ENCODE measurements around the gene HPRT1. TPM values are rescaled to one million over a fixed set of nuclear protein-coding genes. Genes with fewer than 3 reads are reported as not detected.

The HPRT1 gene
- total RNA-seq, 2 experiments from 2014 or later, result 14.5 to 101 TPM

GRCh38 chrX:134529481-134529880 lies 69.5 kb downstream of the HPRT1 start:
- intact Hi-C loops (cut with micrococcal nuclease; ENCODE audit: unreplicated experiment), result no loop called here
- TF ChIP-seq CTCF (conservative IDR thresholded peaks at IDR 0.05; ENCODE audit: low read length) (no peak), EZH2phosphoT487 (IDR thresholded peaks at IDR 0.05; ENCODE audit: borderline replicate concordance, low read depth, low read length) (no peak)
- Histone ChIP-seq H3K36me3 (ENCODE audit: insufficient read depth, low read length) (no peaks in the 10 kb centered on the region), H2AFZ (ENCODE audit: low read length) (no peak overlapping the region), H3K4me3 (ENCODE audit: low read depth, low read length, poor library complexity, severe bottlenecking) (no peak overlapping the region), H4K20me1 (ENCODE audit: insufficient read depth, low read length) (no peaks in the 10 kb centered on the region), H3K9me3 (ENCODE audit: low read length) (no peaks in the 10 kb centered on the region), H3K9me2 (ENCODE audit: insufficient read depth, low read length) (no peaks in the 10 kb centered on the region), H3K4me1 (ENCODE audit: insufficient read depth, low read length, poor library complexity, severe bottlenecking) (no peaks in the 10 kb centered on the region), H3K79me2 (ENCODE audit: insufficient read depth, low read depth, low read length) (no peaks in the 10 kb centered on the region), H3K4me2 (ENCODE audit: low read length) (no peak overlapping the region), H3K27ac (ENCODE audit: low read depth, low read length, poor library complexity, severe bottlenecking) (no peak overlapping the region)
- CTCF ChIA-PET (ENCODE audit: unreplicated experiment), result no interaction called here
- no peak for DNase-seq (ENCODE audit: low spot score)
- BruUV-seq (replicated peaks), result no TSS peak
- POLR2A ChIA-PET, result no interaction called here

- Histone ChIP-seq H3K4me2 (ENCODE audit: low read length) (no peak overlapping the region), H4K20me1 (ENCODE audit: insufficient read depth, low read length) (no peaks in the 10 kb centered on the region), H3K4me3 (ENCODE audit: low read depth, low read length, poor library complexity, severe bottlenecking) (no peak overlapping the region), H3K27ac (ENCODE audit: low read depth, low read length, poor library complexity, severe bottlenecking) (no peak overlapping the region), H3K9me3 (ENCODE audit: low read length) (no peaks in the 10 kb centered on the region), H2AFZ (ENCODE audit: low read length) (no peak overlapping the region), H3K79me2 (ENCODE audit: insufficient read depth, low read depth, low read length) (no peaks in the 10 kb centered on the region), H3K9me2 (ENCODE audit: insufficient read depth, low read length) (no peaks in the 10 kb centered on the region), H3K4me1 (ENCODE audit: insufficient read depth, low read length, poor library complexity, severe bottlenecking) (no peaks in the 10 kb centered on the region), H3K36me3 (ENCODE audit: insufficient read depth, low read length) (no peaks in the 10 kb centered on the region)
- no peak for TF ChIP-seq CTCF (conservative IDR thresholded peaks at IDR 0.05; ENCODE audit: low read length)
- no peak for TF ChIP-seq EZH2phosphoT487 (IDR thresholded peaks at IDR 0.05; ENCODE audit: borderline replicate concordance, low read depth, low read length)
- intact Hi-C loops (cut with micrococcal nuclease; ENCODE audit: unreplicated experiment), result no loop called here
- ChIA-PET CTCF (ENCODE audit: unreplicated experiment) (no interaction called here), POLR2A (interaction anchor here (0.6 kb wide), 1 partner anchor 334 kb away, joined by 3 read pairs; no protein-coding TSS in a partner anchor)
- no TSS peak for BruUV-seq (replicated peaks)
- DNase-seq (ENCODE audit: low spot score), result no peak
These were observed 70.9 kb downstream of the HPRT1 start for GRCh38 chrX:134530845-134531244.

GRCh38 chrX:134533352-134533751 lies 73.4 kb downstream of the HPRT1 start:
- H3K4me2 ChIP-seq (ENCODE audit: low read length), result no peak overlapping the region
- POLR2A ChIA-PET, result no interaction called here
- no TSS peak for BruUV-seq (replicated peaks)
- no peak for DNase-seq (ENCODE audit: low spot score)
- no peaks in the 10 kb centered on the region for H3K9me2 ChIP-seq (ENCODE audit: insufficient read depth, low read length)
- H3K27ac ChIP-seq (ENCODE audit: low read depth, low read length, poor library complexity, severe bottlenecking), result no peak overlapping the region
- CTCF ChIA-PET (ENCODE audit: unreplicated experiment), result no interaction called here
- H3K4me3 ChIP-seq (ENCODE audit: low read depth, low read length, poor library complexity, severe bottlenecking), result no peak overlapping the region
- no peaks in the 10 kb centered on the region for H4K20me1 ChIP-seq (ENCODE audit: insufficient read depth, low read length)
- intact Hi-C loops (cut with micrococcal nuclease; ENCODE audit: unreplicated experiment), result no loop called here
- H2AFZ ChIP-seq (ENCODE audit: low read length), result no peak overlapping the region
- H3K9me3 ChIP-seq (ENCODE audit: low read length), result no peaks in the 10 kb centered on the region
- no peaks in the 10 kb centered on the region for H3K4me1 ChIP-seq (ENCODE audit: insufficient read depth, low read length, poor library complexity, severe bottlenecking)
- TF ChIP-seq EZH2phosphoT487 (IDR thresholded peaks at IDR 0.05; ENCODE audit: borderline replicate concordance, low read depth, low read length) (no peak), CTCF (conservative IDR thresholded peaks at IDR 0.05; ENCODE audit: low read length) (no peak)
- no peaks in the 10 kb centered on the region for H3K36me3 ChIP-seq (ENCODE audit: insufficient read depth, low read length)
- no peaks in the 10 kb centered on the region for H3K79me2 ChIP-seq (ENCODE audit: insufficient read depth, low read depth, low read length)

Measured in OCI-LY7 (cell line).